WTC11 (cell line): ENCODE results near the gene CGB2. TPM values are rescaled to one million over a fixed set of nuclear protein-coding genes. Genes with fewer than 3 reads are reported as not detected.

Source experiments
- ATAC-seq: fragments of 200-7000 bp; cut with Tn5 transposase; 2 replicates; pipeline ENCODE4 v1.10.0; 2021; ENCODE audit warnings: mild to moderate bottlenecking, moderate library complexity
- CTCF ChIA-PET: fragments of 300-600 bp; sonication (Branson Sonifier 250); formaldehyde crosslinking; loops from one replicate; lab custom pipeline; 2021; ENCODE audit warnings: antibody characterized with exemption; lab: Charles Lee
- POLR2A ChIA-PET: fragments of 350-600 bp; sonication (Branson Sonifier 250); formaldehyde crosslinking; loops from one replicate; lab custom pipeline; 2021; ENCODE audit warnings: antibody characterized with exemption; lab: Charles Lee
- DNase-seq: peaks from one replicate; pipeline ENCODE4 v3.0.0; 2021; ENCODE audit warnings: low spot score
- H3K27ac Mint-ChIP-seq: 2 replicates; pipeline ENCODE4 v1.8.0; 2021; ENCODE audit warnings: mixed read lengths
- H3K27me3 Mint-ChIP-seq: 2 replicates; pipeline ENCODE4 v1.8.0; 2021; ENCODE audit warnings: low read depth, mild to moderate bottlenecking, moderate library complexity, mixed read lengths
- H3K36me3 Mint-ChIP-seq: 2 replicates; pipeline ENCODE4 v1.8.0; 2021; ENCODE audit warnings: mixed read lengths
- H3K4me1 Mint-ChIP-seq: 2 replicates; pipeline ENCODE4 v1.8.0; 2022; ENCODE audit warnings: mixed read lengths
- H3K4me3 Mint-ChIP-seq: 2 replicates; pipeline ENCODE4 v1.8.0; 2021; ENCODE audit warnings: mild to moderate bottlenecking, moderate library complexity, mixed read lengths
- H3K9me3 Mint-ChIP-seq: 2 replicates; pipeline ENCODE4 v1.8.0; 2021; ENCODE audit warnings: mixed read lengths
- AFF4 ChIP-seq: sonication (generic); formaldehyde crosslinking; IDR thresholded peaks from 2 replicates; pipeline ENCODE4 v1.8.1; 2023; ENCODE audit warnings: mild to moderate bottlenecking, missing genetic modification reagents, borderline replicate concordance
- AR ChIP-seq: fragments of 250-450 bp; sonication (Bioruptor Pico); IDR thresholded peaks from 2 replicates; pipeline ENCODE4 v1.9.0; 2021; ENCODE audit warnings: mild to moderate bottlenecking
- E2F1 ChIP-seq: sonication (generic); formaldehyde crosslinking; IDR thresholded peaks from 2 replicates; pipeline ENCODE4 v1.8.0; 2022; ENCODE audit warnings: mild to moderate bottlenecking, missing genetic modification reagents
- E2F5 ChIP-seq: sonication (generic); formaldehyde crosslinking; IDR thresholded peaks from 2 replicates; pipeline ENCODE4 v1.8.1; 2022; ENCODE audit warnings: mild to moderate bottlenecking, moderate library complexity, missing genetic modification reagents
- ELF4 ChIP-seq: sonication (generic); formaldehyde crosslinking; IDR thresholded peaks from 2 replicates; pipeline ENCODE4 v1.8.1; 2022; ENCODE audit warnings: low read depth, mild to moderate bottlenecking, moderate library complexity, missing genetic modification reagents
- EMX1 ChIP-seq: fragments of 250-450 bp; sonication (Bioruptor Pico); IDR thresholded peaks from 2 replicates; pipeline ENCODE4 v1.8.0; 2021; ENCODE audit warnings: mild to moderate bottlenecking
- FOXJ3 ChIP-seq: sonication (generic); formaldehyde crosslinking; IDR thresholded peaks from 2 replicates; pipeline ENCODE4 v1.9.0; 2021; ENCODE audit warnings: missing genetic modification reagents, mild to moderate bottlenecking, borderline replicate concordance
- HMGXB4 ChIP-seq: sonication (generic); formaldehyde crosslinking; IDR thresholded peaks from 2 replicates; pipeline ENCODE4 v1.8.1; 2023; ENCODE audit warnings: mild to moderate bottlenecking, moderate library complexity, missing genetic modification reagents
- MLX ChIP-seq: sonication (generic); formaldehyde crosslinking; IDR thresholded peaks from 2 replicates; pipeline ENCODE4 v1.8.1; 2023; ENCODE audit warnings: mild to moderate bottlenecking, missing genetic modification reagents, moderate library complexity
- STAT6 ChIP-seq: sonication (generic); formaldehyde crosslinking; conservative IDR thresholded peaks from 2 replicates; pipeline ENCODE4 v1.8.1; 2023; ENCODE audit warnings: mild to moderate bottlenecking, low read depth, missing genetic modification reagents, moderate library complexity
- TEAD4 ChIP-seq: sonication (generic); formaldehyde crosslinking; IDR thresholded peaks from 2 replicates; pipeline ENCODE4 v1.8.0; 2022; ENCODE audit warnings: mild to moderate bottlenecking, missing genetic modification reagents
- ZBTB43 ChIP-seq: sonication (generic); formaldehyde crosslinking; IDR thresholded peaks from 2 replicates; pipeline ENCODE4 v1.8.1; 2023; ENCODE audit warnings: mild to moderate bottlenecking, missing genetic modification reagents
- ZNF219 ChIP-seq: sonication (generic); formaldehyde crosslinking; IDR thresholded peaks from 2 replicates; pipeline ENCODE4 v1.8.0; 2023; ENCODE audit warnings: missing genetic modification reagents, mild to moderate bottlenecking, borderline replicate concordance
- total RNA-seq: library from RNA; stranded (reverse); gene quantifications from 3 replicates; pipeline ENCODE4 v1.2.3, GENCODE V29; 2021

Gene CGB2
- total RNA-seq, 1 experiment from 2014 or later, result not detected

- ChIA-PET POLR2A (interaction anchor here (0.6 kb wide), 1 partner anchor 117 kb away, joined by 3 read pairs; the partner anchor contains the start of gene PLEKHA4), CTCF (interaction anchor here (1.5 to 4.2 kb wide), 4 partner anchors 7 to 225 kb away, joined by 5 to 49 read pairs (median 16); partner anchors contain the start of genes GYS1 and RUVBL2)
- Mint-ChIP-seq H3K4me3 (no peak overlapping the region), H3K27ac (no peak overlapping the region), H3K4me1 (peaks cover 7% of the 10 kb centered on the region), H3K9me3 (no peaks in the 10 kb centered on the region), H3K27me3 (no peaks in the 10 kb centered on the region), H3K36me3 (peaks cover 46% of the 10 kb centered on the region)
- TF ChIP-seq ELF4 (no peak), E2F5 (no peak), MLX (CRISPR knock-in tag) (no peak), TEAD4 (CRISPR knock-in tag) (no peak), ZBTB43 (CRISPR knock-in tag) (no peak)
- DNase-seq (no peak), ATAC-seq (no peak)
Observed at GRCh38 chr19:48985711-48986110, 46.0 kb upstream of the CGB2 start.

GRCh38 chr19:48986211-48986610 lies 45.5 kb upstream of the CGB2 start:
- Mint-ChIP-seq H3K9me3 (no peaks in the 10 kb centered on the region), H3K4me3 (no peak overlapping the region)
- CTCF ChIA-PET, result interaction anchor here (1.2 to 4.2 kb wide), 6 partner anchors 12 to 224 kb away, joined by 3 to 18 read pairs (median 6); no protein-coding TSS in a partner anchor
- TF ChIP-seq FOXJ3 (CRISPR knock-in tag), result no peak
- TF ChIP-seq MLX (CRISPR knock-in tag), result no peak
- TF ChIP-seq AFF4 (CRISPR knock-in tag), result no peak
- no peak for TF ChIP-seq AR (CRISPR knock-in tag)
- no peak for TF ChIP-seq E2F1 (CRISPR knock-in tag)
- no peak for TF ChIP-seq HMGXB4 (CRISPR knock-in tag)
- TF ChIP-seq ZNF219 (CRISPR knock-in tag), result no peak
- no peak for TF ChIP-seq EMX1 (CRISPR knock-in tag)
- TF ChIP-seq STAT6 (CRISPR knock-in tag), result no peak
- no peak for TF ChIP-seq TEAD4 (CRISPR knock-in tag)

More at GRCh38 chr19:48986211-48986610, 45.5 kb upstream of the CGB2 start:
- no peak for DNase-seq
- H3K27ac Mint-ChIP-seq, result no peak overlapping the region
- peaks cover 49% of the 10 kb centered on the region for H3K36me3 Mint-ChIP-seq
- H3K4me1 Mint-ChIP-seq, result peaks cover 12% of the 10 kb centered on the region
- no peak for ATAC-seq
- POLR2A ChIA-PET, result interaction anchor here (0.6 to 0.8 kb wide), 2 partner anchors 118 to 127 kb away, joined by 3 read pairs; partner anchors contain the start of gene PLEKHA4
- H3K27me3 Mint-ChIP-seq, result no peaks in the 10 kb centered on the region
